Lower leg skin (tissue), 3 donors: ENCODE results near the gene TAGLN3.

Source experiments
- POLR2A ChIP-seq, 2 donors: fragments of 450-650 bp; IDR thresholded peaks; one replicate each; pipeline ENCODE4 v1.6.1; 2016 to 2017; ENCODE audit warnings: antibody characterized with exemption in 2 of 2, mild to moderate bottlenecking in 1 of 2, moderate library complexity in 1 of 2
- TF ChIP-seq, protein P1 (sequence below), 3 donors: fragments of 450-650 bp; IDR thresholded peaks; one replicate each; pipeline ENCODE4 v1.5.1; 2016; ENCODE audit warnings: antibody characterized with exemption in 3 of 3, mild to moderate bottlenecking in 3 of 3, moderate library complexity in 2 of 3

GRCh38 chr3:112030901-112031300 is 32.2 kb downstream of the TAGLN3 start:
- TF ChIP-seq POLR2A (IDR thresholded peaks at IDR 0.05) = no peak
- TF ChIP-seq, protein P1, sequence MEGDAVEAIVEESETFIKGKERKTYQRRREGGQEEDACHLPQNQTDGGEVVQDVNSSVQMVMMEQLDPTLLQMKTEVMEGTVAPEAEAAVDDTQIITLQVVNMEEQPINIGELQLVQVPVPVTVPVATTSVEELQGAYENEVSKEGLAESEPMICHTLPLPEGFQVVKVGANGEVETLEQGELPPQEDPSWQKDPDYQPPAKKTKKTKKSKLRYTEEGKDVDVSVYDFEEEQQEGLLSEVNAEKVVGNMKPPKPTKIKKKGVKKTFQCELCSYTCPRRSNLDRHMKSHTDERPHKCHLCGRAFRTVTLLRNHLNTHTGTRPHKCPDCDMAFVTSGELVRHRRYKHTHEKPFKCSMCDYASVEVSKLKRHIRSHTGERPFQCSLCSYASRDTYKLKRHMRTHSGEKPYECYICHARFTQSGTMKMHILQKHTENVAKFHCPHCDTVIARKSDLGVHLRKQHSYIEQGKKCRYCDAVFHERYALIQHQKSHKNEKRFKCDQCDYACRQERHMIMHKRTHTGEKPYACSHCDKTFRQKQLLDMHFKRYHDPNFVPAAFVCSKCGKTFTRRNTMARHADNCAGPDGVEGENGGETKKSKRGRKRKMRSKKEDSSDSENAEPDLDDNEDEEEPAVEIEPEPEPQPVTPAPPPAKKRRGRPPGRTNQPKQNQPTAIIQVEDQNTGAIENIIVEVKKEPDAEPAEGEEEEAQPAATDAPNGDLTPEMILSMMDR (IDR thresholded peaks at IDR 0.05) = no peak
